Fibroblast of peridontal ligament (primary cell): ENCODE results near the gene AAGAB.
"Not testable (repeated sequence)": the region's sequence is repeated elsewhere in the genome, so short reads cannot be mapped to it uniquely, and the experiment has no call there.

Experiments used
- DNase-seq: peaks from one replicate; pipeline ENCODE4 v3.0.0-alpha.2; 2010; ENCODE audit errors: extremely low read depth

Gene AAGAB

DNA sequence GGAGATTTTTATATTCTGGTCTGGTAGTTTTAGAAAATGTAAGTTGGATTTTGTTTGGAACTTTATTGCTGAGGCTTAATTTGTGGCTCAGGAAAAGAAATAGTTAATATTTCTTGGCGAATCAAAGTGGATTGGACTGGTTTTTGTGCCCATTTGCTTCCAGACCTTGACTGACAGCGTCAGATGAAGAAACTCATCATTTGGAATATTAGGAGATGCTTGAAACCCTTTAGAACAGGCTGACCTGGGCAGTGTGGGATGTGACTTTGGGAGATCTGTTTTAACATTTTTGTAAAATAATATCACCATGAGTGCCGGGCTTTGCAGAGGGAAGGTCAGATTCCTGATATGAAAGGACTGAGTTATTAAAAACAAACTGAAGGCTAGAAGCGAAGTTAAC lies 83.0 kb downstream of the AAGAB start:
- DNase-seq: no peak

DNA sequence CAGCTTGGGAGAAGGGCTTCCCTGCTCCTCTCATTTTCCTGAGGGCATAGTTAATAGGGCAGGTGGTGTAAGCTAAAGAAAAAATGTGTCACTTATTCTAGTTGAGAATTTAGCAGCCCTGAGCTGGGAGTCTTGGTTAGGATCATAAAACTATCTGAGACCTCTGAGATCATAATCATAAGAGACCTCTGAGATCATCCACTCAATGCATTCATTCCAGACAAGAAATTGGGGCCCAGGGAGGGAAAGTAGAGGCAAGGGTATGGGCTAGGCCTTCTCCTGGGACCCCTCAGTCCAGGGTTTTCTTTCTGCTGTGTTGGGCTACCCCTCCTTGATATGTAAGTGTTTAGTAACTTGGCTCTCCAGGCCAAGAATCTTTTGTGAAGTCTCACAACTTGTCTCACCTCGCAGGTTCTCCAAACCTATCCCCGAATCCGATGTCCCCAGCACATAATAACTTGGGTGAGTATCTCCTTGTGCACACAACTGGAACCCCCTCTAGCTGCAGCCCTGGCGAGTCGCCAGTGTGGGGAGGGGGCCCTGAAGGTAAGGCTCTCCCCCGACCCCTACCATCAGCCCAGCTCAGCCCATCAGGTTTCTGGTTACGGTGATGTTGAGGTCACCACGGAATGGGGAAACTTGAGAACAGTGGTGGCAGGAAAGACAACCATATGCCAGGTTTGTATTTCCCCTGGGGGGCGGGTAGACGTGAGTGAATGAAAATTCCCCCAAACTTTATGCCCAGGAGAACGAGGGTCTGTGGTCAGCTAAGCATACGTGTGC lies 84.1 kb downstream of the AAGAB start:
- no peak for DNase-seq

DNA sequence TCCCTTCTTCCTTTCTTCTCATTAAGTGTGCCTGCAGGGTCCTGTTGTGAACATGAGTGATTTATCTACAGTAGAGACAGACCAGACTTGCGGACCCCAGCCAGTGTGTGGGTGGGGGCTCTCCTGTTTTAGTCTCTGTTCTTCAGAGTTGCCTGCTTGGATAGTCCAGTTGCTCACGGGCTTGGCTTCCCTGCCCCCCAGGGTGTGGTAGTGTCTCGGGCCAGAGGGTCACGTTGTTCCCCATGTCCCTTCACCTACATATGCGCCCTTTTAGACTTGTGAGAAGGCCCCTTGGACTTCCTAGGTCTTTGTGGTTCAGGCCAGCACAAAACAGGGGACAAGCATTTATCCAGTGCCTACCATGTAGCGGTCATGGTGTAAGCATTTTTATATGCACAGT lies 85.8 kb downstream of the AAGAB start:
- DNase-seq: no peak

DNA sequence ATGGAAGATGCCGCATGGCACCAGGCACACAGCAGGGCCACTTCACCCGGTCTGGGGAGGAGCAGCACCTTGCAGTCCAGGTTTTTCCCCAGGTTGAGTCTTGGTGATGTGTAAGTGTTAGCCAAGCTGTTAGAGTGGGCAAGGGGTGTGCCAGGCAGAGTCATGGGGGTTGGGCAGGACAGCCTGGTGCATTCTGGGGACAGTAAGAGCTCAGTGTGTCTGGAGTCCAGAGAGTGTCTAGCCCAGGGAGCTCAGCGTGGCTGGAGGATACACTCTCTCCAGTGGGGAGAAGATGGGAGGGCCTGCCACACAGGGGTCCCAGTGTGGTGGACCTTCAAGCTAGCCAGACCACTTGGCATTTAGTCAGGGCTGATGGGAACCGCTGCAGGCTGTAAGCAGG lies 87.4 kb downstream of the AAGAB start:
- no peak for DNase-seq

DNA sequence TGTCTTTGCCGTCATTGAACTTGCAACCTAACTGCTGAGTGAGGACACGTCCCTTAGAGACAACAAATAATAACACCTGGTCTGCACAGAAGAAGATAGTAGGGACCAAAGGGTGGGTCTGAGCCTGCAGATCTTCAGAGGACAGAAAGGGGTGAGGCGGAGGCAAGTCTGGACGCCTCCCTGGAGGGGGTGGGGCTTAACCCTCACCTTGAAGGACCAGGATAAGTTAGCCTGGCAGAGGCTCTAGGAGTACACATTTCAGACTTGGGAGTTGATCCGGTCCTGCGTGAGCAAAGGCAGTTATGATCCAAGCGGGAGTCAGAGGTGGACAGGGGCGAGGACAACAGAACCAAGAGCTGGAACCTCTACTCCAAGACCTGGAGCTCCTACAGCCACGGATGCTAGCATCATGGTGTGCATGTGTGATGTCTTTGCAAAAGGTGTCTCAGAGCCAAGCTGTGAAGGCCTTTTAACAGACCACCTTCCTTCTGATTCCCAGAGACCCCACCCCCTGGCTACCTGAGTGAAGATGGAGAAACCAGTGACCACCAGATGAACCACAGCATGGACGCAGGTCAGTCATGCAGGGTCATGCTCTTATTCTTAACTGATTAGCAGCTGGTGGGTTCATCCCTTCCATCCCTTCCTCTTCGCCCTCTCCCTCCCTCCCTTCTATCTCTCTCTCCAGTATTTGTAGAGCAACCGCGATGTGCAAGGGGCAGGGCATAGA lies 88.0 kb downstream of the AAGAB start:
- DNase-seq: no peak

DNA sequence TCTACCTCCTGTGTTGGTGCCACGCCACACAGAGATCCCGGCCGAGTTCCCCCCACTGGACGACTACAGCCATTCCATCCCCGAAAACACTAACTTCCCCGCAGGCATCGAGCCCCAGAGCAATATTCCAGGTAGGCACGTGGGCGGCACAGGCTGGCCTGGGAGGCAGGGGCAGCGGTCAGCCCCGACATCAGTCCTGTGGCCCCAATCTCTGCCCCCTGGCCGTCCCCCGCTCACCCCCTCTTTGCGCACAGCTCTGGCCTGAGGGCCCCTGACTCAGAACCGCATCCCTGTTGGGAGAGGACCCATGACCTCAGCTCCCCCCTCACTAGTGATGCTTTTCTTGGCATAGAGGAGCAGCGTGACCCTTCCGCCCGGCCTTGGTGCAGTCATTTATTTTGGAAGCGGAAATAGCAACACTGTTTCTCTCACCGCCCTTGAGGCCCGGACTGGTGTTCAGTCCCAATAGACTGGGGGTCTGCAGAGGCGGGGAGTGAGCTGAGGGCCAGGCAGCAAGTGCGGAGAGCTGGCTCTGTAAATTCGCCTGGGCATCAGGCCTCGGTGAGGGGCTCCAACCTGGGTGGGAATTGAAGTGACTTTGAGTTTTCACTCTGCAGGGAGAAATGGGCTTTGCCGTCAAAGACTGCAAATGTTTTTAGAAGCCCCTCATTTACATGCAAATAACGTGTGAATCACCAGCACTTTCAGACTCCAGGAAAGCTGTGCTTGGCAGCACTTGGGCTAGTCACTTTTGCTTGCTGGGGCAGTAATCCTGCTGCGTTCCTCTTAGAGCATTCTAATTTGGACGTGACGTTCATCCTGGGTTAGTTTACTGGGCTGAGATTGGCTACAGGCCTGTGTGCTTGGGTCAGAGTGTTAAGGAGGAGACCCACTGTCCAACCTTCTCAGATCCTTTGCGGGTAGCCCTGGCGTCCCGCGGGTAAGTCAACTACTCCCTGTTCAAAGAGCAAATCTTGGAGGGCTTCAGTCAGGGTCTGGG lies 88.9 kb downstream of the AAGAB start:
- no peak for DNase-seq

DNA sequence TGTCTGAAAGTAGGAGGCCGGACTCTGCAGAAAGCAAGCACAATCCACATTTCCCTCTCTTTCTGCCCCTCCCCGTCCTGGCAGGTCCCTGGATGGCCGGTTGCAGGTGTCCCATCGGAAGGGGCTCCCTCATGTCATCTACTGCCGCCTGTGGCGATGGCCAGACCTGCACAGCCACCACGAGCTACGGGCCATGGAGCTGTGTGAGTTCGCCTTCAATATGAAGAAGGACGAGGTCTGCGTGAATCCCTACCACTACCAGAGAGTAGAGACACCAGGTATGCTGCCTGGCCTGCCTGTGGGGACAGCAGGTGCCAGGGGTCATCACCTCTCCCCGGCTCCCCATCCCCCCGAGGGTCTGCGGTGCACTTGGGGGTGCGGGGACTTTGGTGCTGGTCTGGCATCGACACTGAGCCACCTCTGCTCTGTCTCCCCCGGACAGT lies 89.6 kb downstream of the AAGAB start:
- no peak for DNase-seq

DNA sequence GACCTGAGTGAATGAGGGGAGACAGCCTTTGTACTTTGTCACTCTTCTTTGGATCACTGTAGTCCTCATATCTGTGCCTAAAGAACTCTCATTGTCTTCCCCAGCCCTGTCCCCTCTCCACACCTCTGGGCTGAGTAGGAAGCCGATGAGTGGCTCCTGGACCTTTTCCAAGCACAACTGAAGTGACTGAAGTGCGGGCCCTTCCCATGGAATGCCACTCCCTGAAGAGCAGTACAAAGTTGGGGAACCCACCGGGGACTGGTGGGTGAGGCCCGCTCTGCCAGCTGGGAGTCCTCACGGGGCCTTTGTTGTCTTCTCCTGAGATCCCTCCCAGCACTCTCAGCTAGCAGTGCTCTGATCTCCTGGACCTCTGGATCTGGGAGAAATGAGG lies 90.1 kb downstream of the AAGAB start:
- no peak for DNase-seq

DNA sequence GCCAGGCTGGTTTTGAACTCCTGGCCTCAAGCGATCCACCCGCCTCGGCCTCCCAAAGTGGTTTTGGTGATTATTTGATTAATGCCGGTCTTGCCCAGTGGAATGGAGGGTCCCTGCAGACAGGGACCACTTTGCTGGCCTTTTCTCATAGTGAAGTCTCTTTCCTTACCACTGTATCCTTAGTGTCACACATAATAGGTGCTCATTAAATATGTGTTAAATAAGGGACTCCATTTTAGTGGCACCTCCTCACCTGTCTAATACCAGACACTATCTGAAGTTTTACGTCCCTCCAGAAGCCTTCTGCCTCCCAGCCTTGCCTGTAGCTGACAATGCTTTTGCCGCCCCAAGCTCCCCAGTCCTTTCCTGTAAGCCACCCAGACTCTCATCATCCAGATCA lies 91.3 kb downstream of the AAGAB start:
- no peak for DNase-seq

DNA sequence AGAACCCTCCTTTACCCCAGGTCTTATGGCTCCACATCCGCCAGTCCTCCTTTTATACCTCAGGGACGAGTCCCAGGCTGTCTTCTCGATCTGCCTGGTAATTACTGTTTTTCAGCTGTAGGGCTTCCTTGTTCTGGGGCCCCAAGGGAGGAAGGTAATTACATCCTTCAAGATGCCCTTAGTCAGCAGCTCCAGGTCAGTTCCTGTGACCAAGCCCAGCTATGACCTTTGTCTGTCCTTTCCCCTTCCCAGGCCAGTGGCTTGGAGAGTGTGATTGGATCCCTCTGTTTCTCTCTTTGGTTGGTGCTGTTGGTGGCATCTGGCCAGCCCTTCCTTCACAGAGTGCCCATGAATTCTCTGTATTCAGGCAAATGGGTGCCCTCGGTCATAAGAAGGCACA lies 92.6 kb downstream of the AAGAB start:
- DNase-seq: no peak

DNA sequence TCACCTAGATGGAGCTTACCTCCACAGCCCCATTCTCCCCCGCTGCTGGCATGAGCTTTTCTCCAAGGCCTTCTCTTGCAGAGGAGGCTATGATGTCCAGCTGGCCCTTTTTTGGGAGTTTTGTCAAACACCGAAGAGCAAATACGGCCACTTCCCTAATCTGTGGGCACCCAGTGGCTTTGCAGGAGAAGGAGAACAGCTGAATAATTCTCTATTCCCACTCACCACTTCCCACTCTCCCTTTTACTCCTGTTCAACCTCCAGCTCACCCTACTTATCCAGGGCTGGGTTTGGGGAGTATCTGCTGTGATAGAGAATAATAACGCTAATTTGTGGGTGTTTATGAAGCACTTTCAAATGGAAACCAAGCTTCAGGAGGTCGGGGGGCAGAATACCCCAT lies 93.0 kb downstream of the AAGAB start:
- DNase-seq: no peak

DNA sequence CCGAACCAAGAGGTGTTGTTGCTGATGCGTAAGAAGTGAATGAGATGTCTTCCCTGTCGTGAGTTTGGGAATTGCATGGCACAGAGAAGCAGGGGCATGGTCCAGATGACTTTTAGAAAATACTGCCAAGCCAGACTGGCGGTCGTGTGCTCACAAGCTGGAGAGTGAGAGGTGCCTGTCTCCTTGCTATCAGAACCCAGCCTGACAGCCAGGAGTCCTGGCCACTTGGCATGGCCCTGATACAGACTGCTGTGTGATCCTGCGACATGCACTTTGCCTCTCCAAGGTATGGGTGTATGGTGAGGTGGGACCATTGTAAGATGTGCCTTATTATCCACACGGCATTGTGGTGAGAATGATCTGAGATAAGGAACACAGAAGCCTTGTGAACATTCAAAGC lies 96.1 kb downstream of the AAGAB start:
- no peak for DNase-seq

DNA sequence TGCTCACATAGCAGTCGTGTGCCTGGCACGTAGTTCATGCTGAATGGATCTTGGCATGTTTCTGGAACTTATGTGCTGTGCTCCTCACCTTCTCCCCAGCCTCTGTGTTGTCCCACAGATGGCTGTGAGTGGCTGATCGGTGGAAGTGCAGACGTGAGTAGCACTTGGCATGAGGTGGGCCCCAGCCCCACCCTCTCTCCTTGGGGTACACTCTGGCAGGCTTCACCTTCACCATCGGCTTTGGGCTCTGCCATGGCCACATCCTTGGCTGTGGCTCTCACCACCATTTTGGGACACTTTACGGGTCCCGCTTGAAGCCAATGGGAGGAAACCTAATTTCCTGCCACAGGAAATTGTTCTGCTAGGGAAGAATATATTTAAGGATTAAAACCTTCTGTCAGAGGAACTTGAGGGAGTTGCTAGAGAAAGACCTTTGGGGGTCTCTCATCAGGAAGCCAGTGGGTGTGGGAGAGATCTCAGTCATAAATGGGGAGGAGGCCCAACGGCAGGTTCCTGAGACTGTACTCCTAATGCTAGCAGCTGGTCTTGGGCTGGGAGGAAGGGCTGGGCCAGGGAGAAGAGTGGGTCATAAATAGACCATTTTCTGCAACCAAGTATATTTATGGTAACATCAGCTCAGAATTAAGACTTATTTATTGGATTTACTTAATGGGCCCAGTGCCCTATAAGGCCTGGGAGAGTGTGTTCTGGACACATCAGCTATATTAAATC lies 96.8 kb downstream of the AAGAB start:
- no peak for DNase-seq

DNA sequence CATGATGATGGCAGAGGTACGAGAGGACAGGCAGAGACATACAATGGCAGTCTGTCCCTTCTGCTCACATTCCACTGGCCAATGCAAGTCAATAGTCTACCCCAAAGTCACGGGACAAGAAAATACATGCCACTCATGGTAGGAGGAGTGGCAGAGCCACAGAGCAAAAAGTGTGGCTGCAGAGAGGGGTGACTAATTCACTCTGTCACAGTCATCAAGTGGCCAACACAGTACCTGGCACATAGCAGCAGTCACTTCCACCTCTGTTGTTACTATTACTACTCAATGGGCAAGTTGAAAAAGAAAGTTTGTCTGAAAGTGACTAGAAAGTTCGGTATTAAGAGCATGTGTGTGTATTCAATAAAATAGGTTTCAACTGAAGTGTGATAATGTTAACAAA lies 97.6 kb downstream of the AAGAB start:
- no peak for DNase-seq

DNA sequence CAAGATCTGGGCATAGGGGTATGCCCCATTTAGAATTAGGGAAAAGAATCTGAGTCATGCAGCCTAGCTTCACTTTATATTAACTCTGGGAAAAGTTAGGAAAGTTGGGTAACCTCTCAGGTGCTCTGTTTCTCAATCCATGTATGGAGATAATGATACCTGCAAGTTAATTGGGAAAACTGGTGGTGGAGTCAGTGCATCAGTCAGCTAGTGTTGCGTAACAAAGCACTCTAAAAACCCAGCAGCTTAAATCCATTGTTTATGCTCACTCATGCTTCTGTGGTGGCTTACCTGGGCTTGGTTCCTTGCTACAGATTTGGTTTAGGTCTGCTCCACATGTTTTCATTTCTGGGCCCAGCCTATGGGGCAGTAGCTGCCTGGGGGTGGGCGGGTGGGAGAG lies 98.0 kb downstream of the AAGAB start:
- no peak for DNase-seq

DNA sequence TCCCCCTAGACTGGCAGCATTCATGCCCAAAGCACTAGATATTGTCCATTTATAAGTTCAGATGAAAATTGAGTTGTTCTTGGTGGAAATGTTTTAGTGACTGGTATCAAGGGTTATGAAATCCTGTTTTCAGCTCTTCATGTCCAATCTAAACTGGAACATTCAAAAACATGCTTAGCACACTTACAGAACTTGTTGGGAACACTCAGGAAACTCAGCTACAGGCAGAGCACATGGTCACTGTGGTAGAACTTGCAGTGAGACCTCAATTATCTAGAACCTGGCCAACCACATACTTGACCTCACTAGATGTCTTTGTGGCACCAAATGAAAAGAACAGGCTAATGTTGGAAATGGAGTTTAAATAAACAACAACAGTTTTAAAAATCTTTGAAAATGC lies 100.2 kb downstream of the AAGAB start:
- DNase-seq: no peak

DNA sequence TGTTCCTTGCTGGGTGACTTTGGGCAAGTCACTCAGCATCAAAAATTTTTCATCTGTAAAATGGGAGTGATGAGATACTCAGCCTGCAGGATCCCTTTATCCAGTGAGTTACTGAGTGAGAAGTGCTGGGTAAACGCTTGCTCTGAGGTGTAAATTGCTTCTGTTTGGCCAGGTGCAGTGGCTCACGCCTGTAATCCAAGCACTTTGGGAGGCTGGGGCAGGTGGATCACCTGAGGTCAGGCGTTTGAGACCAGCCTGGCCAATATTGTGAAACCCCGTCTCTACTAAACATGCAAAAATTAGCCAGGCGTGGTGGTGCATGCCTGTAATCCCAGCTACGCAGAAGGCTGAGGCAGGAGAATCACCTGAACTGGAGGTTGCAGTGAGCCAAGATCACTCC lies 101.4 kb downstream of the AAGAB start:
- DNase-seq: not testable (repeated sequence)

DNA sequence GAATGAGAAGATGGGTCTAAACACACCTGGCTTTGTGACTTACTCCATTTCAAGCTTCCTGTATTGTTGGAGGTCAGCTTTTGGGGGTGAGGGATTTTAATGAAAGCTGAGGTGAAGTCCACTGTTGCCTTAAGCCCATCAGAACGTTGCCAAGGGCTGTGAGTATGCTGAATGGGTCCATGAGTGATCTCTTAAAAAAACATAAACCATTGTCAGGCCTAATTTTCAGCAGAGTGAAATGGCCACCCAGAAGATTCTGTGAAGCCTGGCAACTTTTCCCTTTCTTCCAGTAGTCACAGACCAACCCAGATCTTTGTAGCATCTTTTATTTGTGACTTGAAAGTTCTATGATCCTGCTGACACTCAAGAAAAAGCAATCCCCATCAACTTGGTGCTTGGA lies 102.0 kb downstream of the AAGAB start:
- no peak for DNase-seq
